Suprapubic skin (tissue), 4 donors: ENCODE results near the gene CYB561D1. TPM values are rescaled to one million over a fixed set of nuclear protein-coding genes. Genes with fewer than 3 reads are reported as not detected.

Experiments
- DNase-seq, 2 donors: peaks; one replicate each; pipeline ENCODE4 v3.0.0-alpha.2; 2019; ENCODE audit warnings: low spot score in 2 of 2
- H3K27ac ChIP-seq: fragments of 200-600 bp; sonication (generic); one replicate; pipeline ENCODE4 v1.5.1; 2019
- H3K27me3 ChIP-seq: fragments of 200-600 bp; sonication (generic); one replicate; pipeline ENCODE4 v1.5.1; 2019
- H3K36me3 ChIP-seq: fragments of 200-600 bp; sonication (generic); one replicate; pipeline ENCODE4 v1.5.1; 2019
- H3K4me1 ChIP-seq: fragments of 200-600 bp; sonication (generic); one replicate; pipeline ENCODE4 v1.5.1; 2019
- H3K4me3 ChIP-seq: fragments of 200-600 bp; sonication (generic); one replicate; pipeline ENCODE4 v1.5.1; 2019; ENCODE audit warnings: mild to moderate bottlenecking
- H3K9me3 ChIP-seq: fragments of 200-600 bp; sonication (generic); one replicate; pipeline ENCODE4 v1.5.1; 2019
- EP300 ChIP-seq: sonication (generic); formaldehyde crosslinking; IDR thresholded peaks from one replicate; pipeline ENCODE4 v1.6.1; 2017; ENCODE audit warnings: antibody characterized with exemption
- POLR2A ChIP-seq, 2 donors: fragments of 450-650 bp; IDR thresholded peaks; one replicate each; pipeline ENCODE4 v1.6.1; 2017; ENCODE audit warnings: antibody characterized with exemption in 2 of 2, mild to moderate bottlenecking in 2 of 2, moderate library complexity in 2 of 2
- POLR2AphosphoS5 ChIP-seq, 3 donors: sonication (generic); formaldehyde crosslinking; IDR thresholded peaks; one replicate each; pipeline ENCODE4 v1.6.1; 2017; ENCODE audit warnings: antibody characterized with exemption in 3 of 3
- WGBS: methylation state at CpG from one replicate; pipeline ENCODE4 v1.1.5; 2018; 5-methylcytosine and 5-hydroxymethylcytosine counted together
- total RNA-seq, 4 donors: library from RNA; depleted of rRNA; stranded (reverse); fragments of >200 nt; gene quantifications; one replicate each; pipeline ENCODE4 v1.1.0, GENCODE V29; 2016
- TF ChIP-seq, protein P1 (sequence below), 2 donors: fragments of 200-600 bp in 1 of 2; fragments of 450-650 bp in 1 of 2; sonication (generic) in 1 of 2; IDR thresholded peaks; one replicate each; pipeline ENCODE4 v1.5.1; 2016 to 2019; ENCODE audit warnings: antibody characterized with exemption in 2 of 2, mild to moderate bottlenecking in 1 of 2, moderate library complexity in 1 of 2

Gene CYB561D1
- total RNA-seq, 4 donors from 2014 or later, result 12.3 to 27.4 (median 24.7) TPM

DNA sequence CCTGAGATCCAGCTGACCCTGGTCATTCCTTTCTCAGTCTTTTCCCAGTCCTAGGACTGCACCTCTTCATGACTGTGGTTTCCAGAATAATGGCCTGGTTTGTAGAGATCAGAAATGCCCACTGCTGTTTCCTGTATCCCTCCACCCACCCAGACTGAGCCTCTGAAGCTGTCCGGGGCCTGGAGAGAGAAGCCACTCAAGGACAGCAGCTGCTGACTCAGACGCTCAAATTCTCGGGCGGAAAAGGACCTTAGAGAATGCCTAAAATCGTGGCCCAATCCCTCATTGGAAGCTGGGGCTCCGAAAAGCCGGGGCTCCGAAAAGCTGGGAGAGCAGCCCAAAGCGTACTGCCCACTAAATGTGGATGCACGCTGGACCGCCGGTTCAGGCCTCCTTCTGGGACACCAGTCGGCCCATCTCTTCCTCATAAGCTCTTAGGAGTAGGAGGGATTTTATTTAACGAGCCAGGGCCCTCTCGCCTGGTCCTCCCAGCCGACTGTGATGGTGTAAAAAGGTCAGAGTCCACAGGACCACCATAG is 38.0 kb downstream of the CYB561D1 start:
- Histone ChIP-seq H3K36me3 (no peaks in the 10 kb centered on the region), H3K9me3 (no peaks in the 10 kb centered on the region), H3K27me3 (no peaks in the 10 kb centered on the region), H3K4me3 (peak overlapping the region; percentile 3), H3K4me1 (peaks cover 16% of the 10 kb centered on the region), H3K27ac (no peak overlapping the region)
- DNase-seq, result no peak
- TF ChIP-seq POLR2A (IDR thresholded peaks at IDR 0.05) (no peak), EP300 (no peak), POLR2AphosphoS5 (IDR thresholded peaks at IDR 0.05) (no peak)
- TF ChIP-seq, protein P1, sequence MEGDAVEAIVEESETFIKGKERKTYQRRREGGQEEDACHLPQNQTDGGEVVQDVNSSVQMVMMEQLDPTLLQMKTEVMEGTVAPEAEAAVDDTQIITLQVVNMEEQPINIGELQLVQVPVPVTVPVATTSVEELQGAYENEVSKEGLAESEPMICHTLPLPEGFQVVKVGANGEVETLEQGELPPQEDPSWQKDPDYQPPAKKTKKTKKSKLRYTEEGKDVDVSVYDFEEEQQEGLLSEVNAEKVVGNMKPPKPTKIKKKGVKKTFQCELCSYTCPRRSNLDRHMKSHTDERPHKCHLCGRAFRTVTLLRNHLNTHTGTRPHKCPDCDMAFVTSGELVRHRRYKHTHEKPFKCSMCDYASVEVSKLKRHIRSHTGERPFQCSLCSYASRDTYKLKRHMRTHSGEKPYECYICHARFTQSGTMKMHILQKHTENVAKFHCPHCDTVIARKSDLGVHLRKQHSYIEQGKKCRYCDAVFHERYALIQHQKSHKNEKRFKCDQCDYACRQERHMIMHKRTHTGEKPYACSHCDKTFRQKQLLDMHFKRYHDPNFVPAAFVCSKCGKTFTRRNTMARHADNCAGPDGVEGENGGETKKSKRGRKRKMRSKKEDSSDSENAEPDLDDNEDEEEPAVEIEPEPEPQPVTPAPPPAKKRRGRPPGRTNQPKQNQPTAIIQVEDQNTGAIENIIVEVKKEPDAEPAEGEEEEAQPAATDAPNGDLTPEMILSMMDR (IDR thresholded peaks at IDR 0.05), result no peak
- 68% methylated on average over 7 of the region's 16 CpGs for WGBS

DNA sequence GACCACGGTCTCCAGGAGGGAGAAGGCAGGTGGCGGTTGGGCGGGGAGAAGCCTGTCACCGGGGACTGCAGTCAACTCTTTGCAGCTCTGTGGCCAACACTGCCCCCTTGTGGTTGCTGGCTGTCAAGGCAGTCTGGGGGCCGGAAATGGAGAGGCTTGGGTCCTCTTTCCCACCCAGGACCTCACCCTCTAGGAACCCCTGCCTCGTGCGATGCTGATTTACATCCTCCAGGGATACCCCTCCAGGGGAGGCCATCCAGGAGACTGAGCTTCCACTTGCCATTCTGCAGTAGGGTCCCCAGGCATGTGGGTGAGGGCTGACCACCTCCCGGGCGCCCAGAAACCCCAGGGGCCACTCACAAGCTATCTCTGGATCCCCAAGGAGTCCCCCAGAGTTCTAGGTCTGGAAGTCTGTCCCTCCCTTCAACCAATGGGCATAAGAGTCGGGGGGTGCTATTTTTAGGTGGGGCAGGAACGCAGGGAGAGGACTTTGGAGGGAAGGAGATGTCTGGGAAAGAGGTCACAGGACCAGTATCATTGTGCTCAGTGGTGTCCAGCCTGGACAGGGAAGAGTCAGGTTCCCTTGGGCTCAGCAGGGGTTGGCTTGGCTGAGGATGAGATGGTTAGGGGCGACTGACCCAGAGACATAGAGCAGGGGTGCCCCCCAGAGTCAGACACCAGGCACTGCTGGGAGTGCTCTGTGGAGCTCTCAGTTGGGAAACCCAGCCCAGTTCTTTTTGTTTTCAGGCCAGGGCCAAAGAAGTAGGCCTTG is 38.7 kb downstream of the CYB561D1 start:
- H3K4me3 ChIP-seq, result peak overlapping the region; percentile 3
- H3K36me3 ChIP-seq, result no peaks in the 10 kb centered on the region
- TF ChIP-seq, protein P1 (IDR thresholded peaks at IDR 0.05), result peak; percentile 91 to 97
- TF ChIP-seq POLR2AphosphoS5 (IDR thresholded peaks at IDR 0.05) (no peak), POLR2A (IDR thresholded peaks at IDR 0.05) (no peak)
- WGBS, result 8% methylated on average over 2 of the region's 12 CpGs
- DNase-seq, result peak; percentile 90
- no peaks in the 10 kb centered on the region for H3K27me3 ChIP-seq
- no peak overlapping the region for H3K27ac ChIP-seq
- no peaks in the 10 kb centered on the region for H3K9me3 ChIP-seq
- peaks cover 16% of the 10 kb centered on the region for H3K4me1 ChIP-seq

DNA sequence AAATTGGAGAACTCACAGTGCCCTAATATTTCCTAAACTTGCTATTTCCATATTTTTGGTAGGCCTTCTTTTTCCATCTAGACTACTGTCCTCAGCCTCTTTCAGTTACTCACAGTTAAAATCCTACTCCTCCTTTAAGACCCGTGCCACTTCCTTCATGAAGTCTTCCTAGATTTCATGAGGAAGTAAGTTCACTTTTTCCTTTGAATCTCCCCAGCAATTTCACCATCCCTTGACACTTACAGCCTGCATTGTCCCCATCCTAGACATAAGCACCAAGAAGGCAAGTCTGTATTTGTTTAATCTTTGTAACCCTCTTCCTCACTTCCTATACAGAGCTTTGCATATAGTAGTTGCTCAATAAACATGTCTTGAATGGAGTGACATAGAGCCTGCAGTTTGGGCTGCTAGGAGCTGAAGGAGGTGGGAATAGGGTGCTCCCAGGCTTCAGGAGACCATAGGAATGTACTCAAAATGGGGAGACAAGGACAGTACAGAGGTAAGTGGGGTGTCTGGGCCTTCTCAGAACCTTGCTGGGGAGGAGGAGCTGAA is 40.5 kb downstream of the CYB561D1 start:
- Histone ChIP-seq H3K4me3 (no peak overlapping the region), H3K36me3 (no peaks in the 10 kb centered on the region), H3K27me3 (no peaks in the 10 kb centered on the region), H3K9me3 (no peaks in the 10 kb centered on the region), H3K27ac (no peak overlapping the region), H3K4me1 (peaks cover 16% of the 10 kb centered on the region)
- whole genome bisulfite sequencing, result 93% methylated on average over 1 of the region's 1 CpG
- no peak for DNase-seq
- TF ChIP-seq, protein P1 (IDR thresholded peaks at IDR 0.05), result no peak
- TF ChIP-seq POLR2AphosphoS5 (IDR thresholded peaks at IDR 0.05) (no peak), EP300 (no peak), POLR2A (IDR thresholded peaks at IDR 0.05) (no peak)

DNA sequence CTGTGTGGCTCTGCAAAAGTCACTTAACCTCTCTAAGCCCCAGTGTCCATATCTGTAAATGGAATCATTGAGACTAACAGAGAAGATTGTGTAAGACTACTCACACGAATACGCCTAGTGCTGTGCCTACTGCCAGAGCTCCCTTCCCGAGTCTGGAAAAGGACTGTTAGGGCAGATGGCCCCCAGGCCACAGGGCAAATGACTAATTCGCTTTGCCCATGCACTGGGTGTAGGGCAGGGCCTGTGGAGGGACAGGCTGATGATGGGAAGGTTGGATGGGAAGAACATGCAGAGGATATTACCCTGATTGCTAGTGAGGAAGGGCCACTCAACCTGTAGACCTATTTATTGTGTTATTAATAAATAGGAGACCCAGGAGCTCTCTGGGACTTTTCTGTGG is 41.6 kb downstream of the CYB561D1 start:
- H3K4me1 ChIP-seq, result peaks cover 16% of the 10 kb centered on the region
- TF ChIP-seq, protein P1 (IDR thresholded peaks at IDR 0.05), result no peak
- TF ChIP-seq POLR2AphosphoS5 (IDR thresholded peaks at IDR 0.05), result no peak
- no peak for TF ChIP-seq POLR2A (IDR thresholded peaks at IDR 0.05)
- TF ChIP-seq EP300, result no peak
- no peak overlapping the region for H3K4me3 ChIP-seq
- no peak overlapping the region for H3K27ac ChIP-seq
- no peaks in the 10 kb centered on the region for H3K9me3 ChIP-seq
- H3K27me3 ChIP-seq, result no peaks in the 10 kb centered on the region
- no peak for DNase-seq
- 58% methylated on average over 4 of the region's 4 CpGs for WGBS
- no peaks in the 10 kb centered on the region for H3K36me3 ChIP-seq

DNA sequence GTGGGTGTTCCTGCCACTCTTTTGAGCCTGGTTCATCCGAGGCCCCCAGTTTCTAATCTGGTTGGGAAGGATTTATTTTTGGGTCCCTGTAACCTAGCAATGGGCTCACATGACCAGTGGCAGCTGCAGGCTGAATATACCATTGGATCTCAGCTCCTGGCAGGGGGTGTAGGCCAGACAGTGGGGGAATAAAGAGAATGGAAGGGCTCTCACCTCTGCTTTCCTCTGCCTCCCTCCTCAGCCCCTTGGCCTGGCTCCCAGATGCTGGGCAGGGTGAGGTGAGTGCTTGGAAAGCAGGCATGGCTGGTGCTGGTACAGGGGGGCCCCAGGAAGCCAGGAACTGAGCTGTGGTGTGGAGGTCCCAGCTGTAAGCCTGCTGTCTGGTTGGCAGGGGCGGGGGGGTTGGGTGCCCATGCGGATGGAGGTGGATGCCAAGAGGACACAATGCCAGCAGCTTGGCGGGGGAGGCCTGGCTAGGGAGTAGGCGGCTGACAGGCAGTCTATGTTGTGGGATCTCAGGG is 42.1 kb downstream of the CYB561D1 start:
- WGBS, result 72% methylated on average over 4 of the region's 5 CpGs
- TF ChIP-seq, protein P1 (IDR thresholded peaks at IDR 0.05), result no peak
- TF ChIP-seq POLR2AphosphoS5 (IDR thresholded peaks at IDR 0.05) (no peak), EP300 (no peak), POLR2A (IDR thresholded peaks at IDR 0.05) (no peak)
- Histone ChIP-seq H3K9me3 (no peaks in the 10 kb centered on the region), H3K4me1 (peaks cover 16% of the 10 kb centered on the region), H3K36me3 (no peaks in the 10 kb centered on the region), H3K27me3 (no peaks in the 10 kb centered on the region), H3K4me3 (no peak overlapping the region), H3K27ac (no peak overlapping the region)
- DNase-seq, result no peak
